ENCODE measurements around the gene CEP63. TPM values are rescaled to one million over a fixed set of nuclear protein-coding genes. Genes with fewer than 3 reads are reported as not detected.

CEP63 gene
- total RNA-seq, 1 donor from 2014 or later, result 24.6 TPM

- no peak for TF ChIP-seq CTCF (IDR thresholded peaks at IDR 0.05)
- POLR2A ChIA-PET, result no interaction called here
These were observed 10.9 kb upstream of the CEP63 start for GRCh38 chr3:134474956-134475355.

GRCh38 chr3:134476306-134476705, 9.6 kb upstream of the CEP63 start:
- Mint-ChIP-seq H3K4me3 (no peak overlapping the region), H3K4me1 (peaks cover 2% of the 10 kb centered on the region), H3K27me3 (no peaks in the 10 kb centered on the region), H3K36me3 (ENCODE audit: low read depth) (peaks cover 63% of the 10 kb centered on the region), H3K9me3 (no peaks in the 10 kb centered on the region), H3K27ac (no peak overlapping the region)
- ChIA-PET CTCF (interaction anchor here (1.2 to 6.5 kb wide), 6 partner anchors 8 to 281 kb away, joined by 4 to 109 read pairs (median 8); partner anchors contain the start of genes ANAPC13 and CEP63), POLR2A (interaction anchor here (0.6 kb wide), 2 partner anchors 8 to 1702 kb away, joined by 3 to 7 read pairs; no protein-coding TSS in a partner anchor)
- intact Hi-C loops (cut with micrococcal nuclease), result no loop called here
- ATAC-seq (ENCODE audit: low read depth) (no peak), DNase-seq (no peak)
- TF ChIP-seq CTCF (IDR thresholded peaks at IDR 0.05), result no peak

More at GRCh38 chr3:134474956-134475355, 10.9 kb upstream of the CEP63 start:
- intact Hi-C loops (cut with micrococcal nuclease), result loop anchor here (1.0 to 2.0 kb wide), 5 partner anchors 18 to 656 kb away; no protein-coding TSS in a partner anchor
- CTCF ChIA-PET, result interaction anchor here (0.8 to 6.5 kb wide), 7 partner anchors 9 to 280 kb away, joined by 3 to 109 read pairs (median 5); partner anchors contain the start of genes ANAPC13 and CEP63
- H3K36me3 Mint-ChIP-seq (ENCODE audit: low read depth), result peaks cover 51% of the 10 kb centered on the region
- peaks cover 2% of the 10 kb centered on the region for H3K4me1 Mint-ChIP-seq
- no peak for DNase-seq
- H3K4me3 Mint-ChIP-seq, result no peak overlapping the region
- ATAC-seq (ENCODE audit: low read depth), result no peak
- no peaks in the 10 kb centered on the region for H3K9me3 Mint-ChIP-seq
- H3K27me3 Mint-ChIP-seq, result no peaks in the 10 kb centered on the region
- H3K27ac Mint-ChIP-seq, result no peak overlapping the region

GRCh38 chr3:134477002-134477401, 8.9 kb upstream of the CEP63 start:
- TF ChIP-seq CTCF (IDR thresholded peaks at IDR 0.05), result no peak
- POLR2A ChIA-PET, result interaction anchor here (0.6 kb wide), 1 partner anchor 166 kb away, joined by 3 read pairs; no protein-coding TSS in a partner anchor
- Mint-ChIP-seq H3K27ac (no peak overlapping the region), H3K36me3 (ENCODE audit: low read depth) (peaks cover 62% of the 10 kb centered on the region), H3K9me3 (no peaks in the 10 kb centered on the region), H3K27me3 (no peaks in the 10 kb centered on the region), H3K4me3 (no peak overlapping the region), H3K4me1 (peaks cover 2% of the 10 kb centered on the region)
- CTCF ChIA-PET, result interaction anchor here (0.5 to 6.5 kb wide), 9 partner anchors 9 to 280 kb away, joined by 3 to 109 read pairs (median 5); partner anchors contain the start of genes ANAPC13 and CEP63
- intact Hi-C loops (cut with micrococcal nuclease), result no loop called here
- no peak for ATAC-seq (ENCODE audit: low read depth)
- DNase-seq, result no peak

- POLR2A ChIA-PET, result no interaction called here
- Mint-ChIP-seq H3K9me3 (no peaks in the 10 kb centered on the region), H3K36me3 (ENCODE audit: low read depth) (peaks cover 64% of the 10 kb centered on the region), H3K4me3 (no peak overlapping the region), H3K27me3 (no peaks in the 10 kb centered on the region), H3K27ac (no peak overlapping the region), H3K4me1 (peaks cover 4% of the 10 kb centered on the region)
- DNase-seq, result no peak
- CTCF ChIA-PET, result interaction anchor here (1.1 to 6.5 kb wide), 6 partner anchors 8 to 281 kb away, joined by 3 to 109 read pairs (median 6); partner anchors contain the start of genes ANAPC13 and CEP63
- no peak for ATAC-seq (ENCODE audit: low read depth)
- intact Hi-C loops (cut with micrococcal nuclease), result no loop called here
- no peak for TF ChIP-seq CTCF (IDR thresholded peaks at IDR 0.05)
These were observed 7.9 kb upstream of the CEP63 start for GRCh38 chr3:134477938-134478337.

GRCh38 chr3:134480546-134480945, 5.3 kb upstream of the CEP63 start:
- CTCF ChIA-PET, result interaction anchor here (1.1 to 1.6 kb wide), 3 partner anchors 11 to 268 kb away, joined by 4 to 6 read pairs (median 4); no protein-coding TSS in a partner anchor

More at GRCh38 chr3:134480546-134480945, 5.3 kb upstream of the CEP63 start:
- no peak for TF ChIP-seq CTCF (IDR thresholded peaks at IDR 0.05)
- Mint-ChIP-seq H3K4me1 (peaks cover 24% of the 10 kb centered on the region), H3K36me3 (ENCODE audit: low read depth) (peaks cover 72% of the 10 kb centered on the region), H3K9me3 (no peaks in the 10 kb centered on the region), H3K27me3 (no peaks in the 10 kb centered on the region), H3K27ac (no peak overlapping the region), H3K4me3 (no peak overlapping the region)
- intact Hi-C loops (cut with micrococcal nuclease), result loop anchor here (10.0 kb wide), 1 partner anchor 1036 kb away; no protein-coding TSS in a partner anchor
- POLR2A ChIA-PET, result interaction anchor here (0.5 to 0.7 kb wide), 2 partner anchors 169 to 230 kb away, joined by 3 read pairs; partner anchors contain the start of gene RYK
- DNase-seq (no peak), ATAC-seq (ENCODE audit: low read depth) (no peak)

Measured in activated B cell treated with CpG ODN at 0.5 μM for 24 hours (primary cell).